GM12878 (cell line): ENCODE data around the gene USP14.

Source experiments
- ATF7 ChIP-seq: fragments of 450-650 bp; IDR thresholded peaks from 2 replicates; pipeline ENCODE4 v1.6.1; 2016; ENCODE audit warnings: low read depth, mild to moderate bottlenecking
- CBX5 ChIP-seq: sonication (generic); IDR thresholded peaks from 2 replicates; pipeline ENCODE4 v1.6.1; 2016; ENCODE audit warnings: low read depth, moderate library complexity, mild to moderate bottlenecking, inconsistent platforms
- CREB1 ChIP-seq: IDR thresholded peaks from 2 replicates; pipeline ENCODE4 v1.6.1; 2012; ENCODE audit warnings: low read depth, mild to moderate bottlenecking, inconsistent platforms
- FOXM1 ChIP-seq: IDR thresholded peaks from 2 replicates; pipeline ENCODE4 v1.6.1; 2012; ENCODE audit warnings: low read depth, mild to moderate bottlenecking, inconsistent platforms, low read length, moderate library complexity
- POLR2A ChIP-seq: IDR thresholded peaks from 2 replicates; pipeline ENCODE4 v1.6.1; 2011; ENCODE audit warnings: low read depth, mild to moderate bottlenecking, low read length
- TAF1 ChIP-seq: IDR thresholded peaks from 2 replicates; pipeline ENCODE4 v1.6.1; 2011; ENCODE audit warnings: mild to moderate bottlenecking, low read depth, low read length, borderline replicate concordance
- YY1 ChIP-seq: IDR thresholded peaks from 2 replicates; pipeline ENCODE4 v1.6.1; 2011; ENCODE audit warnings: low read depth, mild to moderate bottlenecking, low read length
- ZNF207 ChIP-seq: fragments of 450-650 bp; IDR thresholded peaks from 2 replicates; pipeline ENCODE4 v1.6.1; 2014; ENCODE audit warnings: antibody characterized with exemption, mild to moderate bottlenecking, borderline replicate concordance
- TF ChIP-seq, protein P1 (sequence below): fragments of 450-650 bp; IDR thresholded peaks from 2 replicates; pipeline ENCODE4 v1.6.1; 2017; ENCODE audit warnings: mild to moderate bottlenecking
- TF ChIP-seq, protein P2 (sequence below), 3 experiments: IDR thresholded peaks in 2 of 3; conservative IDR thresholded peaks in 1 of 3; 2 replicates each; pipeline ENCODE4 v1.5.1; 2011; ENCODE audit warnings: low read depth in 3 of 3, low read length in 3 of 3, mild to moderate bottlenecking in 3 of 3, control low read depth in 2 of 3, moderate library complexity in 2 of 3, inconsistent platforms in 1 of 3, mixed read lengths in 1 of 3; ENCODE audit not compliant: control insufficient read depth in 2 of 3, insufficient read depth in 1 of 3; ENCODE audit errors: extremely low read depth in 1 of 3
- TF ChIP-seq, protein P3 (sequence below): IDR thresholded peaks from 2 replicates; pipeline ENCODE4 v1.6.1; 2012; ENCODE audit warnings: mild to moderate bottlenecking, low read depth, low read length
- TF ChIP-seq, protein P4 (sequence below): IDR thresholded peaks from 2 replicates; pipeline ENCODE4 v1.6.1; 2012; ENCODE audit warnings: low read depth, low read length, improper control_type of control experiment

DNA sequence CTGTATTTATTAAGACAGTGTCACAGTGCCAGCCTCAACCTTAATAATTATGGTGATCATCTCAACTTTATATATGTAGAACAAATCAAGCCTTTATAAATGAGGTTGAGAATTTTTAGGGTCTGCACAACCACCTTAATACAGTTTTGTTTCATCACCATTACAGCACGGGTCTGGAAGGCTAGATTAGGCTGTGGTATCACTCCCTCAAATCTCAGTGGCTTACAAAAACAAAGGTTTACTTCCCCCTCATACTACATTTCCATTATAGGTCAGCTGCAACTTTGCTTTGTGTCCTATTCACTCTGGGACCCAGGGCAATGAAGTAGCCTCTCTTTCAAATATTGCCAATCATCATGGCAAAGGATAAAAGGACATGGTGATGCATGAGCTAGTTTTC, 23.3 kb upstream of the USP14 start:
- TF ChIP-seq CREB1 (no peak), TAF1 (no peak), ZNF207 (no peak), POLR2A (no peak), ATF7 (no peak), CBX5 (no peak), YY1 (no peak), FOXM1 (no peak)
- TF ChIP-seq, protein P1, sequence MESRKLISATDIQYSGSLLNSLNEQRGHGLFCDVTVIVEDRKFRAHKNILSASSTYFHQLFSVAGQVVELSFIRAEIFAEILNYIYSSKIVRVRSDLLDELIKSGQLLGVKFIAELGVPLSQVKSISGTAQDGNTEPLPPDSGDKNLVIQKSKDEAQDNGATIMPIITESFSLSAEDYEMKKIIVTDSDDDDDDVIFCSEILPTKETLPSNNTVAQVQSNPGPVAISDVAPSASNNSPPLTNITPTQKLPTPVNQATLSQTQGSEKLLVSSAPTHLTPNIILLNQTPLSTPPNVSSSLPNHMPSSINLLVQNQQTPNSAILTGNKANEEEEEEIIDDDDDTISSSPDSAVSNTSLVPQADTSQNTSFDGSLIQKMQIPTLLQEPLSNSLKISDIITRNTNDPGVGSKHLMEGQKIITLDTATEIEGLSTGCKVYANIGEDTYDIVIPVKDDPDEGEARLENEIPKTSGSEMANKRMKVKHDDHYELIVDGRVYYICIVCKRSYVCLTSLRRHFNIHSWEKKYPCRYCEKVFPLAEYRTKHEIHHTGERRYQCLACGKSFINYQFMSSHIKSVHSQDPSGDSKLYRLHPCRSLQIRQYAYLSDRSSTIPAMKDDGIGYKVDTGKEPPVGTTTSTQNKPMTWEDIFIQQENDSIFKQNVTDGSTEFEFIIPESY, result no peak
- TF ChIP-seq, protein P2, sequence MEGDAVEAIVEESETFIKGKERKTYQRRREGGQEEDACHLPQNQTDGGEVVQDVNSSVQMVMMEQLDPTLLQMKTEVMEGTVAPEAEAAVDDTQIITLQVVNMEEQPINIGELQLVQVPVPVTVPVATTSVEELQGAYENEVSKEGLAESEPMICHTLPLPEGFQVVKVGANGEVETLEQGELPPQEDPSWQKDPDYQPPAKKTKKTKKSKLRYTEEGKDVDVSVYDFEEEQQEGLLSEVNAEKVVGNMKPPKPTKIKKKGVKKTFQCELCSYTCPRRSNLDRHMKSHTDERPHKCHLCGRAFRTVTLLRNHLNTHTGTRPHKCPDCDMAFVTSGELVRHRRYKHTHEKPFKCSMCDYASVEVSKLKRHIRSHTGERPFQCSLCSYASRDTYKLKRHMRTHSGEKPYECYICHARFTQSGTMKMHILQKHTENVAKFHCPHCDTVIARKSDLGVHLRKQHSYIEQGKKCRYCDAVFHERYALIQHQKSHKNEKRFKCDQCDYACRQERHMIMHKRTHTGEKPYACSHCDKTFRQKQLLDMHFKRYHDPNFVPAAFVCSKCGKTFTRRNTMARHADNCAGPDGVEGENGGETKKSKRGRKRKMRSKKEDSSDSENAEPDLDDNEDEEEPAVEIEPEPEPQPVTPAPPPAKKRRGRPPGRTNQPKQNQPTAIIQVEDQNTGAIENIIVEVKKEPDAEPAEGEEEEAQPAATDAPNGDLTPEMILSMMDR (IDR thresholded peaks at IDR 0.05 in 2 of 3, conservative IDR thresholded peaks at IDR 0.05 in 1 of 3; ENCODE audit: control insufficient read depth in 2 of 3, extremely low read depth in 1 of 3, insufficient read depth in 1 of 3, low read depth in 3 of 3, low read length in 3 of 3), result no peak
- TF ChIP-seq, protein P3, sequence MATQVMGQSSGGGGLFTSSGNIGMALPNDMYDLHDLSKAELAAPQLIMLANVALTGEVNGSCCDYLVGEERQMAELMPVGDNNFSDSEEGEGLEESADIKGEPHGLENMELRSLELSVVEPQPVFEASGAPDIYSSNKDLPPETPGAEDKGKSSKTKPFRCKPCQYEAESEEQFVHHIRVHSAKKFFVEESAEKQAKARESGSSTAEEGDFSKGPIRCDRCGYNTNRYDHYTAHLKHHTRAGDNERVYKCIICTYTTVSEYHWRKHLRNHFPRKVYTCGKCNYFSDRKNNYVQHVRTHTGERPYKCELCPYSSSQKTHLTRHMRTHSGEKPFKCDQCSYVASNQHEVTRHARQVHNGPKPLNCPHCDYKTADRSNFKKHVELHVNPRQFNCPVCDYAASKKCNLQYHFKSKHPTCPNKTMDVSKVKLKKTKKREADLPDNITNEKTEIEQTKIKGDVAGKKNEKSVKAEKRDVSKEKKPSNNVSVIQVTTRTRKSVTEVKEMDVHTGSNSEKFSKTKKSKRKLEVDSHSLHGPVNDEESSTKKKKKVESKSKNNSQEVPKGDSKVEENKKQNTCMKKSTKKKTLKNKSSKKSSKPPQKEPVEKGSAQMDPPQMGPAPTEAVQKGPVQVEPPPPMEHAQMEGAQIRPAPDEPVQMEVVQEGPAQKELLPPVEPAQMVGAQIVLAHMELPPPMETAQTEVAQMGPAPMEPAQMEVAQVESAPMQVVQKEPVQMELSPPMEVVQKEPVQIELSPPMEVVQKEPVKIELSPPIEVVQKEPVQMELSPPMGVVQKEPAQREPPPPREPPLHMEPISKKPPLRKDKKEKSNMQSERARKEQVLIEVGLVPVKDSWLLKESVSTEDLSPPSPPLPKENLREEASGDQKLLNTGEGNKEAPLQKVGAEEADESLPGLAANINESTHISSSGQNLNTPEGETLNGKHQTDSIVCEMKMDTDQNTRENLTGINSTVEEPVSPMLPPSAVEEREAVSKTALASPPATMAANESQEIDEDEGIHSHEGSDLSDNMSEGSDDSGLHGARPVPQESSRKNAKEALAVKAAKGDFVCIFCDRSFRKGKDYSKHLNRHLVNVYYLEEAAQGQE, result no peak
- TF ChIP-seq, protein P4, sequence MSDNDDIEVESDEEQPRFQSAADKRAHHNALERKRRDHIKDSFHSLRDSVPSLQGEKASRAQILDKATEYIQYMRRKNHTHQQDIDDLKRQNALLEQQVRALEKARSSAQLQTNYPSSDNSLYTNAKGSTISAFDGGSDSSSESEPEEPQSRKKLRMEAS, result no peak
